Stimulated activated CD8-positive, alpha-beta memory T cell treated with anti-CD3 and anti-CD28 coated beads, Interleukin-15, amount 100 ng/mL, for 24 hours (primary cell): Measurements from ENCODE around the gene USP6NL.
A peak's percentile ranks its signal among the peaks of the same experiment; 100 is the strongest.

Experiments used
- DNase-seq: peaks from one replicate; pipeline ENCODE4 v3.0.0-alpha.2; 2020; ENCODE audit warnings: low read depth

The USP6NL gene

GRCh38 chr10:11478807-11479206 lies 132.6 kb downstream of the USP6NL start:
- no peak for DNase-seq

GRCh38 chr10:11475831-11476434 lies 135.5 kb downstream of the USP6NL start:
- no peak for DNase-seq

GRCh38 chr10:11473128-11473760 lies 138.2 kb downstream of the USP6NL start:
- no peak for DNase-seq

GRCh38 chr10:11472158-11472753 lies 139.2 kb downstream of the USP6NL start:
- peak; percentile 46 for DNase-seq

GRCh38 chr10:11469575-11470391 lies 141.7 kb downstream of the USP6NL start:
- DNase-seq = no peak

GRCh38 chr10:11468126-11468742 lies 143.2 kb downstream of the USP6NL start:
- no peak for DNase-seq

- no peak for DNase-seq
Measured at GRCh38 chr10:11465406-11465805, 146.0 kb downstream of the USP6NL start.

- no peak for DNase-seq
Measured at GRCh38 chr10:11463111-11463510, 148.3 kb downstream of the USP6NL start.

- no peak for DNase-seq
Measured at GRCh38 chr10:11462071-11462470, 149.4 kb downstream of the USP6NL start.

GRCh38 chr10:11457336-11457735 lies 154.1 kb downstream of the USP6NL start:
- DNase-seq = no peak

- DNase-seq = no peak
Measured at GRCh38 chr10:11454958-11455566, 156.4 kb downstream of the USP6NL start.

- no peak for DNase-seq
Measured at GRCh38 chr10:11454160-11454559, 157.3 kb downstream of the USP6NL start.

GRCh38 chr10:11451640-11452260 lies 159.7 kb downstream of the USP6NL start:
- no peak for DNase-seq

- DNase-seq = no peak
Measured at GRCh38 chr10:11450427-11450826, 161.0 kb downstream of the USP6NL start.

GRCh38 chr10:11449761-11450160 lies 161.7 kb downstream of the USP6NL start:
- no peak for DNase-seq

- DNase-seq = no peak
Measured at GRCh38 chr10:11448545-11449244, 162.8 kb downstream of the USP6NL start.

- DNase-seq = no peak
Measured at GRCh38 chr10:11448190-11448544, 163.3 kb downstream of the USP6NL start.

- no peak for DNase-seq
Measured at GRCh38 chr10:11447586-11447985, 163.9 kb downstream of the USP6NL start.

GRCh38 chr10:11446864-11447263 lies 164.6 kb downstream of the USP6NL start:
- no peak for DNase-seq

GRCh38 chr10:11446133-11446532 lies 165.3 kb downstream of the USP6NL start:
- DNase-seq = no peak
